B cell (primary cell): Measurements from ENCODE around the gene DENND10.

Experiments
- CTCF ChIP-seq: fragments of 200-600 bp; IDR thresholded peaks from one replicate; pipeline ENCODE4 v1.8.0; 2022; ENCODE audit warnings: antibody characterized with exemption, mild to moderate bottlenecking
- EZH2 ChIP-seq: IDR thresholded peaks from 2 replicates; pipeline ENCODE4 v1.6.1; 2012; ENCODE audit warnings: borderline replicate concordance, low read depth, mild to moderate bottlenecking, moderate library complexity, low read length; ENCODE audit not compliant: insufficient read depth, poor library complexity, severe bottlenecking

DNA sequence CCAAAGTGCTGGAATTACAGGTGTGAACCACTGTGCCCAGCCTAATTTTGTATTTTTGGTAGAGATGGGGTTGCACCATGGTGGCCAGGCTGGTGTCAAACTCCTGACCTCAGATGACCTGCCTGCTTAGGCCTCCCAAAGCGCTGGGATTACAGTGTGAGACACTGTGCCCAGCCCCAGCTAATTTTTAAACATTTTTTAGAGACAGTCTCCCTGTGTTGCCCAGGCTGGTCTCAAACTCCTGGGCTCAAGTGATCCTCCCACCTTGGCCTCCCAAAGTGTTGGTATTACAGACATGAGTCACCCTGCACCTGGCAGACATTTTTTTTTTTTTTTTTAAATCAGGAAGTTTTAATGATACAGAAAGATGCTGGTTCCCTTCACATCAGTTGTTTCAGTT, 15.5 kb downstream of the DENND10 start:
- TF ChIP-seq CTCF, result no peak
- TF ChIP-seq EZH2, result no peak
